Suppressor macrophage treated with lipopolysaccharide for 4 hours (primary cell): Measurements from ENCODE around the gene HOXC9.
A peak's percentile ranks its signal among the peaks of the same experiment; 100 is the strongest.

Source experiments
- DNase-seq: peaks from one replicate; pipeline ENCODE4 v3.0.0-alpha.2; 2020

HOXC9 gene

GRCh38 chr12:53989227-53990113 is 10.5 kb upstream of the HOXC9 start:
- peak; percentile 59 for DNase-seq

- no peak for DNase-seq
These were observed 9.5 kb upstream of the HOXC9 start for GRCh38 chr12:53990311-53991076.

- DNase-seq = no peak
These were observed 8.9 kb upstream of the HOXC9 start for GRCh38 chr12:53991077-53991460.

GRCh38 chr12:53992377-53992889 is 7.5 kb upstream of the HOXC9 start:
- no peak for DNase-seq

GRCh38 chr12:53993162-53994008 is 6.6 kb upstream of the HOXC9 start:
- DNase-seq = peak; percentile 25

GRCh38 chr12:53994009-53994263 is 6.0 kb upstream of the HOXC9 start:
- DNase-seq = no peak

- no peak for DNase-seq
These were observed 5.5 kb upstream of the HOXC9 start for GRCh38 chr12:53994264-53995001.

GRCh38 chr12:53995002-53995377 is 5.0 kb upstream of the HOXC9 start:
- no peak for DNase-seq

- DNase-seq = peak; percentile 53
These were observed 4.4 kb upstream of the HOXC9 start for GRCh38 chr12:53995378-53996239.

GRCh38 chr12:53996240-53997203 is 3.4 kb upstream of the HOXC9 start:
- no peak for DNase-seq

- DNase-seq = no peak
These were observed 2.5 kb upstream of the HOXC9 start for GRCh38 chr12:53997204-53998109.

- DNase-seq = no peak
These were observed 1.7 kb upstream of the HOXC9 start for GRCh38 chr12:53998110-53998899.

- DNase-seq = no peak
These were observed 1.1 kb upstream of the HOXC9 start for GRCh38 chr12:53998900-53999236.

GRCh38 chr12:53999559-54000115 is 324 bp upstream of the HOXC9 start:
- DNase-seq = no peak

GRCh38 chr12:54001283-54002187 is 1.6 kb downstream of the HOXC9 start:
- no peak for DNase-seq

GRCh38 chr12:54002278-54002914 is 2.4 kb downstream of the HOXC9 start:
- no peak for DNase-seq
